ENCODE measurements around the gene PCDHB10. TPM values are rescaled to one million over a fixed set of nuclear protein-coding genes. Genes with fewer than 3 reads are reported as not detected.
"Not testable (repeated sequence)": the region's sequence is repeated elsewhere in the genome, so short reads cannot be mapped to it uniquely, and the experiment has no call there.

The PCDHB10 gene
- total and polyA plus RNA-seq, 10 donors, result 0.09 to 2.7 (median 0.87) TPM

GRCh38 chr5:141196363-141196762 is 4.2 kb downstream of the PCDHB10 start:
- no peak for DNase-seq
- TF ChIP-seq POLR2AphosphoS5 (IDR thresholded peaks at IDR 0.05) (no peak), POLR2A (IDR thresholded peaks at IDR 0.05) (no peak)
- TF ChIP-seq, protein P1, sequence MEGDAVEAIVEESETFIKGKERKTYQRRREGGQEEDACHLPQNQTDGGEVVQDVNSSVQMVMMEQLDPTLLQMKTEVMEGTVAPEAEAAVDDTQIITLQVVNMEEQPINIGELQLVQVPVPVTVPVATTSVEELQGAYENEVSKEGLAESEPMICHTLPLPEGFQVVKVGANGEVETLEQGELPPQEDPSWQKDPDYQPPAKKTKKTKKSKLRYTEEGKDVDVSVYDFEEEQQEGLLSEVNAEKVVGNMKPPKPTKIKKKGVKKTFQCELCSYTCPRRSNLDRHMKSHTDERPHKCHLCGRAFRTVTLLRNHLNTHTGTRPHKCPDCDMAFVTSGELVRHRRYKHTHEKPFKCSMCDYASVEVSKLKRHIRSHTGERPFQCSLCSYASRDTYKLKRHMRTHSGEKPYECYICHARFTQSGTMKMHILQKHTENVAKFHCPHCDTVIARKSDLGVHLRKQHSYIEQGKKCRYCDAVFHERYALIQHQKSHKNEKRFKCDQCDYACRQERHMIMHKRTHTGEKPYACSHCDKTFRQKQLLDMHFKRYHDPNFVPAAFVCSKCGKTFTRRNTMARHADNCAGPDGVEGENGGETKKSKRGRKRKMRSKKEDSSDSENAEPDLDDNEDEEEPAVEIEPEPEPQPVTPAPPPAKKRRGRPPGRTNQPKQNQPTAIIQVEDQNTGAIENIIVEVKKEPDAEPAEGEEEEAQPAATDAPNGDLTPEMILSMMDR (IDR thresholded peaks at IDR 0.05 in 8 of 11, conservative IDR thresholded peaks at IDR 0.05 in 3 of 11), result no peak
- intact Hi-C loops (cut with DNase I; ENCODE audit: low total_unique reads), result no loop called here
- Histone ChIP-seq H3K36me3 (no peaks in the 10 kb centered on the region), H3K9me3 (peaks cover 0 to 93% (median 78%) of the 10 kb centered on the region in 8 donors), H3K4me1 (no peaks in the 10 kb centered on the region), H3K27me3 (replicated peaks in 1 of 7) (peaks cover 0 to 59% (median 0%) of the 10 kb centered on the region in 7 donors), H3K4me3 (no peak overlapping the region), H3K27ac (no peak overlapping the region)
- 29 to 48% (median 42%) methylated on average over 3 of the region's 3 CpGs for WGBS, 5 donors

DNA sequence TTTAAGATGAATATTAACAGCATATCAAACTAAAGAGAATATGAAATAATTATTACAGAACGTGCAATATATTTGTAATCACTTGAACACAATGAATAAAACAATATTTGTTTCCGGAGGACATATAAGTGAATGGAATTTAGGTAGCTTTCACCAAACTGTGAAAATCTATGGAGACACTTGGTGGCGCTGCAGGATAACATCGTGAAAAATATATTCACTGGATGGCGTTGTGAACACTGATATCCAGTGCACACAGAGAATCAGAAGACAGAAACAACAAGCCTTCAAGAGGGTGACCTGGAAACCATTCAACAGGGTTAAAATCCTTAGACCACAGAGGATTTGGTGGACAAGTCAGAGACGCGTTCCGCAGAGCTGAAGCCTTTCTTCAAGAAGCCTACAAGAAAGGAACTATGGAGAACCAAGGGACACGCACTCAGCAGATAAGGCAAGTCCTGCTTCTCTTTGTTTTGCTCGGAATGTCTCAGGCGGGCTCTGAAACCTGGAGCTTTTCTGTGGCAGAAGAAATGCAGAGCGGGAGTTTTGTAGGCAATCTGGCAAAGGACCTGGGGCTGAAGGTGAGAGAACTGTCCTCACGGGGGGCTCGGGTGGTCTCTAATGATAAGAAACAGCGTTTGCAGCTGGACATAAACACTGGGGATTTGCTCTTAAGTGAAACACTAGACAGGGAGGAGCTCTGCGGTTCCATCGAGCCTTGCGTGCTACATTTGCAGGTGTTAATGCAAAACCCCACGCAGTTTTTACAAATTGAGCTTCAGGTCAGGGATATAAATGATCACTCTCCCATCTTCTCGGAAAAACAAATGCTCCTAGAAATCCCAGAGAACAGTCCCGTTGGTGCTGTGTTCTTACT is 7.4 kb downstream of the PCDHB10 start, which contains the start of gene PCDHB11:
TSS of gene PCDHB11 (plus strand) at position 269 of the 877 bp plus-strand sequence. CDS start at position 417, 148 bp downstream.
- Histone ChIP-seq H3K27me3 (replicated peaks in 1 of 7) (peaks cover 0 to 63% (median 0%) of the 10 kb centered on the region in 7 donors), H3K4me3 (peak within 1 kb of the TSS in 1 of 8 donors; percentile 3), H3K9me3 (peaks cover 0 to 95% (median 85%) of the 10 kb centered on the region in 8 donors), H3K36me3 (no peaks in the 10 kb centered on the region), H3K4me1 (no peaks in the 10 kb centered on the region), H3K27ac (no peak within 1 kb of the TSS)
- DNase-seq, result no peak
- 29 to 45% (median 38%) methylated on average over 21 of the region's 21 CpGs for WGBS, 5 donors
- intact Hi-C loops (cut with DNase I; ENCODE audit: low total_unique reads), result no loop called here
- TF ChIP-seq, protein P1 (IDR thresholded peaks at IDR 0.05 in 8 of 11, conservative IDR thresholded peaks at IDR 0.05 in 3 of 11), result no peak
- TF ChIP-seq POLR2AphosphoS5 (IDR thresholded peaks at IDR 0.05), result no peak
- no peak for TF ChIP-seq POLR2A (IDR thresholded peaks at IDR 0.05)

DNA sequence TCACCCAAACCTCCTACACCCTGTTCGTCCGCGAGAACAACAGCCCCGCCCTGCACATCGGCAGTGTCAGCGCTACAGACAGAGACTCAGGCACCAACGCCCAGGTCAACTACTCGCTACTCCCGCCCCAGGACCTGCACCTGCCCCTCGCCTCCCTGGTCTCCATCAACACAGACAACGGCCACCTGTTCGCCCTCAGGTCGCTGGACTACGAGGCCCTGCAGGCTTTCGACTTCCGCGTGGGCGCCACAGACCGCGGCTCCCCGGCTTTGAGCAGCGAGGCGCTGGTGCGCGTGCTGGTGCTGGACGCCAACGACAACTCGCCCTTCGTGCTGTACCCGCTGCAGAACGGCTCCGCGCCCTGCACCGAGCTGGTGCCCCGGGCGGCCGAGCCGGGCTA is 9.0 kb downstream of the PCDHB10 start:
- H3K27ac ChIP-seq; DNase-seq; H3K4me3 ChIP-seq; H3K36me3 ChIP-seq; H3K4me1 ChIP-seq; intact Hi-C loops (cut with DNase I; ENCODE audit: low total_unique reads): not testable (repeated sequence)
- Histone ChIP-seq H3K9me3 (peaks cover 0 to 94% (median 71%) of the 10 kb centered on the region in 8 donors), H3K27me3 (replicated peaks in 1 of 7) (peaks cover 0 to 61% (median 0%) of the 10 kb centered on the region in 7 donors)
- 31 to 43% (median 42%) methylated on average over 7 to 29 of the region's 38 CpGs for WGBS, 5 donors

- Histone ChIP-seq H3K27me3 (replicated peaks in 1 of 7) (peaks cover 0 to 66% (median 0%) of the 10 kb centered on the region in 7 donors), H3K9me3 (peaks cover 0 to 94% (median 66%) of the 10 kb centered on the region in 8 donors)
- intact Hi-C loops (cut with DNase I; ENCODE audit: low total_unique reads); H3K27ac ChIP-seq; DNase-seq; H3K4me3 ChIP-seq; H3K36me3 ChIP-seq; H3K4me1 ChIP-seq: not testable (repeated sequence)
- 32 to 37% (median 35%) methylated on average over 8 to 31 of the region's 35 CpGs for WGBS, 5 donors
Observed at GRCh38 chr5:141201646-141202045, 9.5 kb downstream of the PCDHB10 start.

DNA sequence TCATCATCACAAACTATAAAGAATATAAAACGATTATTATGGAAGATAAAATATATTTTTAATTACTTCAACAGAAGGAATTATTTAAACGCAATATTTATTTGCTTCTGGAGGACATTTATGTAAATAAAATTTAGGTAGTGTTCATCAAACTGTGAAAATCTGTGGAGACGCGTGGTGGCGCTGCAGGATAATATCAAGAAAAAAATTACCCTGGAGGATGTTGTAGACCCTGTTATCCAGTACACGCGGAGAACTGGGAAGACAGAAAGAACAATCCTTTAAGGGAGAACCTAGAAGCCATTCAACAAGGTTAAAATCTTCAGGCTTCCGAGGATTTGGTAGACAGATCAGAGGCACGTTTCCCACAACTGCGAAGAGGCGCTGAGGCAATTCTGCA is 16.3 kb downstream of the PCDHB10 start, which contains the start of gene PCDHB12:
TSS of gene PCDHB12 (plus strand) at position 242 of the 400 bp plus-strand sequence. CDS start 189 bp downstream, outside the sequence.
- Histone ChIP-seq H3K27ac (no peak within 1 kb of the TSS), H3K4me1 (no peaks in the 10 kb centered on the region), H3K9me3 (peaks cover 0 to 90% (median 41%) of the 10 kb centered on the region in 8 donors), H3K36me3 (no peaks in the 10 kb centered on the region), H3K4me3 (peak within 1 kb of the TSS in 2 of 8 donors; percentile 10 to 23), H3K27me3 (replicated peaks in 1 of 7) (peaks cover 0 to 74% (median 0%) of the 10 kb centered on the region in 7 donors)
- intact Hi-C loops (cut with DNase I; ENCODE audit: low total_unique reads), result no loop called here
- DNase-seq, result no peak
- TF ChIP-seq POLR2AphosphoS5 (IDR thresholded peaks at IDR 0.05) (no peak), POLR2A (IDR thresholded peaks at IDR 0.05) (no peak)
- TF ChIP-seq, protein P1 (IDR thresholded peaks at IDR 0.05 in 8 of 11, conservative IDR thresholded peaks at IDR 0.05 in 3 of 11), result no peak
- 19 to 30% (median 24%) methylated on average over 11 of the region's 11 CpGs for WGBS, 5 donors

GRCh38 chr5:141210281-141210680 is 18.1 kb downstream of the PCDHB10 start:
- H3K9me3 ChIP-seq, result peaks cover 0 to 87% (median 47%) of the 10 kb centered on the region in 8 donors
- not testable (repeated sequence) for DNase-seq
- peaks cover 0 to 72% (median 0%) of the 10 kb centered on the region in 7 donors for H3K27me3 ChIP-seq (replicated peaks in 1 of 7)

GRCh38 chr5:141210849-141211248 is 18.7 kb downstream of the PCDHB10 start:
- Histone ChIP-seq H3K27me3 (replicated peaks in 1 of 7) (peaks cover 0 to 75% (median 0%) of the 10 kb centered on the region in 7 donors), H3K9me3 (peaks cover 0 to 86% (median 51%) of the 10 kb centered on the region in 8 donors)
- DNase-seq; H3K4me3 ChIP-seq; intact Hi-C loops (cut with DNase I; ENCODE audit: low total_unique reads); H3K27ac ChIP-seq; H3K4me1 ChIP-seq; H3K36me3 ChIP-seq: not testable (repeated sequence)
- WGBS, 5 donors, result 21 to 56% (median 34%) methylated on average over 10 to 21 of the region's 27 CpGs

More at GRCh38 chr5:141210281-141210680, 18.1 kb downstream of the PCDHB10 start:
- H3K36me3 ChIP-seq; H3K4me1 ChIP-seq; H3K4me3 ChIP-seq; H3K27ac ChIP-seq; intact Hi-C loops (cut with DNase I; ENCODE audit: low total_unique reads): not testable (repeated sequence)
- WGBS, 5 donors, result 31 to 49% (median 43%) methylated on average over 5 to 39 of the region's 39 CpGs
